GM12875 (cell line): ENCODE results near the gene DDN.
A peak's percentile ranks its signal among the peaks of the same experiment; 100 is the strongest.

Experiments used
- H3K4me3 ChIP-seq: one replicate; pipeline ENCODE4 v1.5.1; 2011; ENCODE audit warnings: low read depth, low read length, control low read depth
- TF ChIP-seq, protein P1 (sequence below): IDR thresholded peaks from 2 replicates; pipeline ENCODE4 v1.5.1; 2011; ENCODE audit warnings: low read depth, mild to moderate bottlenecking, control low read depth, inconsistent platforms, low read length, moderate library complexity, borderline replicate concordance; ENCODE audit not compliant: insufficient read depth

DDN gene

DNA sequence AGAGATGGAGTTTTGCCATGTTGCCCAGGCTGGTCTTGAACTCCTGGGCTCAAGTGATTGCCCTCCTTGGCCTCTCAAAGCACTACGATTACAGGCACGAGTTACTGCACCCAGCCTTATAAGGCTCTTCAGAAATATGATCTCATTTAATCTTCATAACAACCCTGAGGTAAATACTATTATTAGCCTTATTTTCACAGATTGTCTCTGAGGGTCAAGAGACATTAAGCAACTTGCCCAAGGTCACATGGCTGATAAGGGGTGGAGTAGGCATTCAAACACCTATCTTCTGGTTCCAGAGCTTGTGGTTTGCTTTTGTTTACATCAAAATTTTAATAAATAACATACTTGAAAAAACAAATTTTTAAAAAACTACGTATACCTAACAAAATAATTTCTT lies 14.3 kb upstream of the DDN start:
- no peak overlapping the region for H3K4me3 ChIP-seq
- TF ChIP-seq, protein P1, sequence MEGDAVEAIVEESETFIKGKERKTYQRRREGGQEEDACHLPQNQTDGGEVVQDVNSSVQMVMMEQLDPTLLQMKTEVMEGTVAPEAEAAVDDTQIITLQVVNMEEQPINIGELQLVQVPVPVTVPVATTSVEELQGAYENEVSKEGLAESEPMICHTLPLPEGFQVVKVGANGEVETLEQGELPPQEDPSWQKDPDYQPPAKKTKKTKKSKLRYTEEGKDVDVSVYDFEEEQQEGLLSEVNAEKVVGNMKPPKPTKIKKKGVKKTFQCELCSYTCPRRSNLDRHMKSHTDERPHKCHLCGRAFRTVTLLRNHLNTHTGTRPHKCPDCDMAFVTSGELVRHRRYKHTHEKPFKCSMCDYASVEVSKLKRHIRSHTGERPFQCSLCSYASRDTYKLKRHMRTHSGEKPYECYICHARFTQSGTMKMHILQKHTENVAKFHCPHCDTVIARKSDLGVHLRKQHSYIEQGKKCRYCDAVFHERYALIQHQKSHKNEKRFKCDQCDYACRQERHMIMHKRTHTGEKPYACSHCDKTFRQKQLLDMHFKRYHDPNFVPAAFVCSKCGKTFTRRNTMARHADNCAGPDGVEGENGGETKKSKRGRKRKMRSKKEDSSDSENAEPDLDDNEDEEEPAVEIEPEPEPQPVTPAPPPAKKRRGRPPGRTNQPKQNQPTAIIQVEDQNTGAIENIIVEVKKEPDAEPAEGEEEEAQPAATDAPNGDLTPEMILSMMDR = no peak

DNA sequence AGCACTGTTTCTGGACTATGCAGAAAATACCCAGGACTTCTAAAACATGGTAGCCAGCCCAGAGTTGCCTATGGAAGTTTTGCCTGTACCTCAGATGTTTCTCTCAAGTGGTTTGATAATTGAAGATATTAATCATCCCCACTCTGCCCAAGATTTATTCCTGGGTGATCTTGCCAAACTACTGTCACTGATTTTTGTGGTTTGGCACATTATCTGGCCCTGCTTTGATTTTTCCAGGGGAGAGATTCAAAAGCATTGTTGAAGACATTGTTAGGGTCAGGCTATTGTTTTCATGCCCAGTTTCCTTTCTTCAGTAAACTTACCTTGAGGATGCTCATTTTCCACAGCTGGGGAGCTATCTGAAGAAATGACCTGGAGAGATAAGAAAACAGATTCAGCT lies 13.6 kb upstream of the DDN start:
- no peak overlapping the region for H3K4me3 ChIP-seq
- TF ChIP-seq, protein P1 = no peak

DNA sequence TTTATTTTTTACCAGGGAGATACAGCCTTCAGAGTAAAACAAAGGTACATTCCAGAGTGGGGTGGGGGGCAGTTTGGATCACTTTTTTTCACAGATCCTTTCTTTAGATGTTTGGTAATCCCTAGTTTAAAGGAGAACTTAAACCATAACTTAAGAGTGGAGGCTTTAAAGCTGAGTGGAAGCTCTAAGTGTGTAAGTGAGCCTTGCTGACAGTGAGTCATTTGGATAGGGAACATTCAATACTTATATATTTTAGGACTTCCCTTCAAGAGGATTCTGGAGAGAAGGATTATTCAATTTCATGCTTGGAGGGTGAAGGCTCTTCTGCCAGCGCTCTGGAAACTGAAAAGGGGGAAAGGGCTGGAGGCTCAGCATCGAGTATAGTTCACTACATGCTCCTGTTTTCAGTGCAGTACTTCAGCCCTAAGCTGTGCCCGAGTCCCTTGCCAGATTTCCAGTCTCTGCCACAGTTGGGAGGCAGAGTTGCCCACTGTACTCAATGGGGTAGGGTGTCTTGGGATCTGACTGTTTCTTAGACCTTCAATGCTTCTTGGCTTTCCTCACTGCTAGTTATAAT lies 11.0 kb upstream of the DDN start:
- TF ChIP-seq, protein P1 = no peak
- no peak overlapping the region for H3K4me3 ChIP-seq

DNA sequence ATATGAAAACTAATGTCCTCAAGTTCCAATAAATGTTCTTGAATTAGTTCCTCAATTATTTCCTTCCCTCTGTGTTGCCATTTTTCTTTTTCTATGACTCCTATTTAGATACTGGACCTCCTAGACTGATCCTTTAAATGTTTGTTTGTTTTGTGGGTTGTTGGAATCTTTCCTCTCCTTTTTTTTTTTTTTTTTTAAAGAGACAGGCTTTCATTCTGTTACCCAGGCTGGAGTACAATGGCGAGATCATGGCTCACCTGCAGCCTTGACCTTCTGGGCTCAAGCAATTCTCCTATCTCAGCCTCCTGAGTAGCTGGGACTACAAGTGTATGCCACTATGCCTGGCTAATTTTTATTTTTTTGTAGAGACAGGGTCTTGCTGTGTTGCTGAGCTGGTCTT lies 9.8 kb upstream of the DDN start:
- TF ChIP-seq, protein P1 = no peak

DNA sequence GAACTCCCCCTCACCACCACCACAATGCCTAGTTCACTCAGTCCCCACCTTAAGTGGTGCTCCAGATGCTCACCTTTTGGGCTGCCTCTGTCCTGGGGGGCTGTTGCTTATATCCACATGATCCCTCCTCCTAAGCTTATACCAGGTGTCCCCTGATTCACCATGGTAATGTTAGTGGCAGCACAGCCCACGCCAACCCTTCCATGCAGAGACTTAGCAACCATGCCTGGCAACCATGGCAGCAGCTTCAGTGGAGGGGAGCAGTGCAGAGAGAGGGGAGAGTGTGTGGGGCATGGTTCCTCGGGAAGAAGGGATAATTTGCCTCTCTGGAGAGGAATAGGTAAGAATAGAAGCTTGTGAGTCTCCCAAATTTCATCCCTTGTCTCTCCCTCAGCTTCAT lies 1.2 kb upstream of the DDN start:
- TF ChIP-seq, protein P1 = no peak
- peak overlapping the region; percentile 76 for H3K4me3 ChIP-seq

More for the DNA sequence above, 9.8 kb upstream of the DDN start:
- no peak overlapping the region for H3K4me3 ChIP-seq

DNA sequence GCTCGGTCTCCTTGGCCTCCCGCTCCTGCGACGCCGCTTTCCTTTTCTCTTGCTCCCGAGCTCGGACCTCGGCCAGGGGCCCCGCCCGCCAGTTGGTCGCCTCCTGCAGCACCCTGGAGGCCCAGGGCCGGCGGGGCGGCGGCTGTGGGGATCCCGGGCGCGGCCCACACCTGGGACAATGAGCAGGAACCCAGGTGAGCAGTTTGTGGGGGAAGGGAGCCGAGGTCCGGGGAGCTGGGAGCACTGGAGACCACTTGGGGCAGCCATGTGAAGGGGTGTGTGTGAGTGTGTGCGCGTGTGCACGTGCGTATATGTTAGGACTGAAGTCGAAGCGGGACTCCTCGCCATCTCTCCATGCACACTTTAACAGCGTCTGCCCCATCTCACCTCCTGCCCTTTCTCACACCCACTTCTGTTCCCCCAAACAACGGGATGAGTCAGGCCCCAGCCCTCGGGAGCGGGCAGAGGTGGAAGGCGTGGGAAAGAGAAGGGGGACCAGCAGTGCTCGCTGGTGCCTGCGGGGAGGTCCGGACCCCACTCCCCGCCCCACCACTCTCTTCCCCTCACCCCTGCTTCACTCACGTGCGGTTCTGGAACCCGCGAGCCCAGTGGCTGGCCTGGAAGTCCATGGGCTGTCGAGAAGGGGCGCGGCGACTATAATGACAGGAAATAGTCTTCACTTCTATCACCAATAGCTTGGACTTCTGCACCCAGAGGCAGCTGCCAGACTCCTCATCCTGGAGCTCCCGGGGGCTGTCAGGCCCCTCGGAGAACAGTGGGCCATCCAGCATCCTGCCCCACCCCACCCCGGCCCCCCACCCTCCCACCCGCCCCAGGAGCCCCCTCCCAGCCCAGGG lies 450 bp downstream of the DDN start:
- TF ChIP-seq, protein P1 = no peak
- H3K4me3 ChIP-seq = peak overlapping the region; percentile 76

DNA sequence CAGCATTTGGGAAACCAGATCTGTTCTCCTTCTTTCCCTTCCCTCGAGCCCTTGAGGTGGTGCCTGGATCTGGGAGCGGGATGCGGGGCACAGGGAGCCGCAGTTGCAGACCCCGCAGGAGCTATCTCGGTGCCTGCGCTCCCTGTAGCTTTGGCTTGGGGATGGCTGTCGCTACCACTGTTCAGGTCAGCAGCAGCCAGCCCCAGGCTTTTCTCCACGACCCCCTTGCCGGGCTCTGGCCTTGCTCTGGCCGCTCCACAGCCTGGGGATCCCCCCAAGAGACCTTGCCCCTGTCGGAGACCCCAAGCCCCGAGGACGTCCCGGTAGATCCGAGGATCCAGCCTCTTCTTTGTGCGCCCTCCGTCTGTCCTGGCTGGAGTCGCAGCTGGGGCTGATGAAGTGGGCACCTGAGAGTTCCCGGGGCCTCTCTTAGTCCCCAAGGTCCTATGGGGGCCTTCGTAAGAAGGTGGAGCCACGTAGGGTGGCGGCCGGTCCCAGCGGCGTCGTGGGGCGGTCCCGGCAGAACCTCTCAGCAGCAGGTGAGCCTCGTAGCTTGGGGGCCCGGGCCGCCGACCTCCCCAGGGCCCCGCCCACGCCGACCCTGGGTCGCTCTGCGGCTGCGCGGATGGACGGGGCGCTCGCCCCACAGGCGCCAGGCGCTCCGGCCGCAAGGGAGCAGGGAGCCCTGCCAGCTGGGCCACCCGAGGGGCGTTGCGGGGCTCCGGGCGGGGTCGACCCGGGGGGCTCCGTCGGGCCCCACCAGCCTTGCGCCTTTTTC lies 1.3 kb downstream of the DDN start:
- peak overlapping the region; percentile 76 for H3K4me3 ChIP-seq

More for the DNA sequence above, 1.3 kb downstream of the DDN start:
- TF ChIP-seq, protein P1 = no peak
